Erythroblast (primary cell): Measurements from ENCODE around the gene SLC2A10.

Experiments
- GATA1 ChIP-seq: IDR thresholded peaks from 2 replicates; pipeline ENCODE4 v1.6.1; 2011; ENCODE audit warnings: low read depth, mild to moderate bottlenecking, control low read depth, low read length, moderate library complexity
- POLR2A ChIP-seq: IDR thresholded peaks from 2 replicates; pipeline ENCODE4 v1.6.1; 2011; ENCODE audit warnings: mild to moderate bottlenecking, low read length

DNA sequence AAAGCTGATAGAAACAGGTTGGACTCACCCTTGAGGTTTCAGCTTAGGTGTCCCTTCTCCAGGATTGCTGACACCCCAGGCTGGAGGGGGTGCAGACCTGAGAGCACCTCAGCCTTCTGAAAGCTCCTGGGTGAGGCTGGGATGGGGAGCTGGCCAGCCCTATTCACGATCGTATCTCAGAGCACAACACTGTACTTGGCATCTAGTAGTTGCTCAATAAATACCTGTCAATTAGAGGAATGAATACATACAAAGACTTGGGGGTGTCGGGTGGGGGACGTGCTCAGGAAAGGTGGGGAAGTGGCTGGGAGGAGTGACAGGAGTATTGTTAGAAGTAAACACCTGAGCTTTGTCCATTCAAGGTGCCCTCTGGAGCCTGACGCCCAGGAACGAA, 61.7 kb downstream of the SLC2A10 start:
- TF ChIP-seq POLR2A (no peak), GATA1 (no peak)
